Measurements from ENCODE around the gene TCEANC2.

DNA sequence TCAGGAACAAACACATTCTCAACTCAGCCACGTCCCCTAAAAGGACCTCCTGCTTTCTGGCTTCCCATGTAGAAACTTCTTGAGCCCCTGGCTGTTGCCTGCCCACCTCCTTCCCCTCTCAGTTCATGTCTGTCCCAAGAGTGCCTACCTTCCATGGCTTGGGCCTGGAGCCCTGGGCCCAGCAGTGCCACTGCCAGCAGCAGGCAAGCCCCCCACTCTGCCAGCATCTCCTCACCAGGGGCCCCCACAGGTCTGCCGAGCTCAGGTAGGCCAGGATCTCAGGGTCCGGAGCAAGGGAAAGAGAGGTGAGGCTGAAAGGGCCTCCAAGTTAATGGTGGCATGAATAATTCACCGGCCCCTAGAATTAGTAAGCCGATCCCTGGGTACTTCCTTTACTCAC lies 99.3 kb downstream of the TCEANC2 start, which contains the start of gene CDCP2:
- TF ChIP-seq EZH2 (IDR thresholded peaks at IDR 0.05; ENCODE audit: borderline replicate concordance, insufficient read depth, low read length, poor library complexity, severe bottlenecking) (no peak), POLR2AphosphoS5 (IDR thresholded peaks at IDR 0.05) (no peak), EP300 (conservative IDR thresholded peaks at IDR 0.05; ENCODE audit: poor library complexity, severe bottlenecking) (no peak)
- TF ChIP-seq, protein P1, sequence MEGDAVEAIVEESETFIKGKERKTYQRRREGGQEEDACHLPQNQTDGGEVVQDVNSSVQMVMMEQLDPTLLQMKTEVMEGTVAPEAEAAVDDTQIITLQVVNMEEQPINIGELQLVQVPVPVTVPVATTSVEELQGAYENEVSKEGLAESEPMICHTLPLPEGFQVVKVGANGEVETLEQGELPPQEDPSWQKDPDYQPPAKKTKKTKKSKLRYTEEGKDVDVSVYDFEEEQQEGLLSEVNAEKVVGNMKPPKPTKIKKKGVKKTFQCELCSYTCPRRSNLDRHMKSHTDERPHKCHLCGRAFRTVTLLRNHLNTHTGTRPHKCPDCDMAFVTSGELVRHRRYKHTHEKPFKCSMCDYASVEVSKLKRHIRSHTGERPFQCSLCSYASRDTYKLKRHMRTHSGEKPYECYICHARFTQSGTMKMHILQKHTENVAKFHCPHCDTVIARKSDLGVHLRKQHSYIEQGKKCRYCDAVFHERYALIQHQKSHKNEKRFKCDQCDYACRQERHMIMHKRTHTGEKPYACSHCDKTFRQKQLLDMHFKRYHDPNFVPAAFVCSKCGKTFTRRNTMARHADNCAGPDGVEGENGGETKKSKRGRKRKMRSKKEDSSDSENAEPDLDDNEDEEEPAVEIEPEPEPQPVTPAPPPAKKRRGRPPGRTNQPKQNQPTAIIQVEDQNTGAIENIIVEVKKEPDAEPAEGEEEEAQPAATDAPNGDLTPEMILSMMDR (IDR thresholded peaks at IDR 0.05; ENCODE audit: poor library complexity, severe bottlenecking), result no peak
